WI38 (cell line): ENCODE data around the gene MYH7.

ENCODE experiments used
- H3K4me3 ChIP-seq: 2 replicates; pipeline ENCODE4 v1.5.1; 2011; ENCODE audit warnings: low read depth, mild to moderate bottlenecking, control low read depth, low read length
- TF ChIP-seq, protein P1 (sequence below): IDR thresholded peaks from 2 replicates; pipeline ENCODE4 v1.5.1; 2012; ENCODE audit warnings: low read depth, mild to moderate bottlenecking, control low read depth, low read length

MYH7 gene

DNA sequence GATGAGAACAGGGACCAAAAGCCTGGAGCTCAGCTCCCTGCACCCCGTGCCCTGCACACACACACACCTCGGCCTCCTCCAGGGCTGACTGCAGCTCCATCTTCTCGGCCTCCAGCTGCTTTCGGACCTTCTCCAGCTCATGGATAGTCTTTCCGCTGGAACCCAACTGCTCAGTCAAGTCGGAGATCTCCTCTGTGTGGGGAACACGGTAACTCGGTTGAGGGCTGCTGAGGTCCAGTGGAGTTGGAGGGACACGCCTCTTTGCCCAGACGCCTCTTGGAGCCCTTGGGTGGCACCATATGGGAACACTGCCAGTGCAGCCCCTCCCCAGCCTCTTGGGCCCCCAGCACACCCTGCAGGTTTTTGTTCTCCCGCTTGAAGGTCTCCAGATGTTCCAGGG, 18.7 kb downstream of the MYH7 start:
- TF ChIP-seq, protein P1, sequence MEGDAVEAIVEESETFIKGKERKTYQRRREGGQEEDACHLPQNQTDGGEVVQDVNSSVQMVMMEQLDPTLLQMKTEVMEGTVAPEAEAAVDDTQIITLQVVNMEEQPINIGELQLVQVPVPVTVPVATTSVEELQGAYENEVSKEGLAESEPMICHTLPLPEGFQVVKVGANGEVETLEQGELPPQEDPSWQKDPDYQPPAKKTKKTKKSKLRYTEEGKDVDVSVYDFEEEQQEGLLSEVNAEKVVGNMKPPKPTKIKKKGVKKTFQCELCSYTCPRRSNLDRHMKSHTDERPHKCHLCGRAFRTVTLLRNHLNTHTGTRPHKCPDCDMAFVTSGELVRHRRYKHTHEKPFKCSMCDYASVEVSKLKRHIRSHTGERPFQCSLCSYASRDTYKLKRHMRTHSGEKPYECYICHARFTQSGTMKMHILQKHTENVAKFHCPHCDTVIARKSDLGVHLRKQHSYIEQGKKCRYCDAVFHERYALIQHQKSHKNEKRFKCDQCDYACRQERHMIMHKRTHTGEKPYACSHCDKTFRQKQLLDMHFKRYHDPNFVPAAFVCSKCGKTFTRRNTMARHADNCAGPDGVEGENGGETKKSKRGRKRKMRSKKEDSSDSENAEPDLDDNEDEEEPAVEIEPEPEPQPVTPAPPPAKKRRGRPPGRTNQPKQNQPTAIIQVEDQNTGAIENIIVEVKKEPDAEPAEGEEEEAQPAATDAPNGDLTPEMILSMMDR: no peak
- no peak overlapping the region for H3K4me3 ChIP-seq

- H3K4me3 ChIP-seq: no peak overlapping the region
- TF ChIP-seq, protein P1: no peak
Measured at GRCh38 chr14:23415821-23416778, 19.4 kb downstream of the MYH7 start.

DNA sequence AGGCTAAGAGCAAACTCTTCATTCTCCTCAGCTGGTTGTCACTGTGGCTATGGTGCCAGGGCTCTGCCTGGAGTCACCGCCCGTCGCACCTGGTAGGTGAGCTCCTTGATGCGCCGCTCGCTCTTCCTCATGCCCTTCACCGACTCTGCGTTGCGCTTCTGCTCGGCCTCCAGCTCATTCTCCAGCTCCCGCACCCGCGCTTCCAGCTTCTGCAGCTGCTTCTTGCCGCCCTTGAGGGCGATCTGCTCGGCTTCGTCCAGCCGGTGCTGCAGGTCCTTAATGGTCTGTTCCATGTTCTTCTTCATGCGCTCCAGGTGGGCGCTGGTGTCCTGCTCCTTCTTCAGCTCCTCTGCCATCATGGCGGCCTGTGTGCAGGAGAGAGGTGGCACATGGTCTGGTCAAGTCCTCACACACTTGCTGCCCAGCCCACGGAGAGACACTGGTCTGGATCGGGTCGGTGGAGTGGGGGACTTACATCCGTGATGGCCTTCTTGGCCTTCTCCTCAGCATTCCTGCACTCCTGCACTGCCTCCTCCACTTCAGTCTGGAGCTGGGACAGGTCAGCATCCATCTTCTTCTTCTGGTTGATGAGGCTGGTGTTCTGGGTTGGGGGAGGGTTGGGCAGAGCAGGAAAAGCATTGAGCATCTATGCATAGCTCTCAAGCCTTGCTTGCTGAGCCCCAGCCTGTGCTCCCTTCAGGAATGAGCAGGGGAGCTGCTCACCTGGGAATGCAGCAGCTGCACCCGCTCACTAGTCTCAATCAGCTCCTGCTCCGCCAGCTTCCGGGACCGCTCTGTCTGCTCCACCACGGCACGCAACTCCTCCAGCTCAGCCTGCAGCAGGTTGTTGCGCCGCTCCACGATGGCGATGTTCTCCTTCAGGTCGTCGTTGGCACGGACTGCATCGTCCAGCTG, 20.3 kb downstream of the MYH7 start:
- no peak overlapping the region for H3K4me3 ChIP-seq
- TF ChIP-seq, protein P1: no peak

- no peak overlapping the region for H3K4me3 ChIP-seq
- TF ChIP-seq, protein P1: no peak
Measured at GRCh38 chr14:23414254-23414653, 21.2 kb downstream of the MYH7 start.

DNA sequence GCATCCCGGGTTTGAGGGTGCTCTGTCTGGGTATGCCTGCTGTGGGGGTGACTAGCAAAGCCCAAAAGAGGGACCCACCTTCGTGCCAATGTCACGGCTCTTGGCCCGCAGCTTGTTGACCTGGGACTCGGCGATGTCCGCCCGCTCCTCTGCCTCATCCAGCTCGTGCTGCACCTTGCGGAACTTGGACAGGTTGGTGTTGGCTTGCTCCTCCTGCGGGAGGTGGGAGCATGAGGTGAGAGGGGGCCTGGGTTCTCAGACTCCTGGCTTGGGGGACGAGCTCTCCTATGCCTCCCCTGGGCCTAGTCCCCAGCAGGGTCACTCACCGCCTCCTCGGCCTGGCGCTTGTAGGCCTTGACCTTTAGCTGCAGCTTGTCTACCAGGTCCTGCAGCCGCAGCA, 21.8 kb downstream of the MYH7 start:
- TF ChIP-seq, protein P1: no peak
- H3K4me3 ChIP-seq: no peak overlapping the region

- TF ChIP-seq, protein P1: no peak
- H3K4me3 ChIP-seq: no peak overlapping the region
Measured at GRCh38 chr14:23411563-23412525, 23.6 kb downstream of the MYH7 start.
